Subcutaneous abdominal adipose tissue (tissue), 5 donors: ENCODE measurements around the gene DUSP10.

Source experiments
- H3K27ac ChIP-seq: one replicate; pipeline ENCODE4 v1.7.0; 2013; ENCODE audit warnings: low read depth, mild to moderate bottlenecking, inconsistent platforms, low read length, moderate library complexity
- H3K27me3 ChIP-seq, 5 donors: one replicate each; pipeline ENCODE4 v1.7.0; 2013; ENCODE audit warnings: low read length in 5 of 5, inconsistent platforms in 1 of 5; ENCODE audit not compliant: control insufficient read depth in 5 of 5, insufficient read depth in 4 of 5
- H3K36me3 ChIP-seq, 5 donors: one replicate each; pipeline ENCODE4 v1.7.0; 2013; ENCODE audit warnings: low read length in 5 of 5; ENCODE audit not compliant: control insufficient read depth in 5 of 5, insufficient read depth in 5 of 5
- H3K4me1 ChIP-seq, 5 donors: one replicate each; pipeline ENCODE4 v1.7.0; 2013; ENCODE audit warnings: low read length in 5 of 5, mild to moderate bottlenecking in 3 of 5, moderate library complexity in 1 of 5; ENCODE audit not compliant: control insufficient read depth in 5 of 5, insufficient read depth in 5 of 5
- H3K4me3 ChIP-seq, 5 donors: one replicate each; pipeline ENCODE4 v1.7.0; 2013; ENCODE audit warnings: low read length in 5 of 5, low read depth in 1 of 5
- H3K9ac ChIP-seq, 5 donors: one replicate each; pipeline ENCODE4 v1.7.0; 2013; ENCODE audit warnings: low read length in 5 of 5, mild to moderate bottlenecking in 4 of 5, moderate library complexity in 3 of 5
- H3K9me3 ChIP-seq, 5 donors: one replicate each; pipeline ENCODE4 v1.7.0; 2013; ENCODE audit warnings: low read length in 5 of 5; ENCODE audit not compliant: control insufficient read depth in 5 of 5
- donor health status: healthy.
- donor health status: healthy.
- donor health status: healthy.
- donor health status: healthy.
- donor health status: healthy.

The DUSP10 gene

GRCh38 chr1:221748981-221749380 lies 7.1 kb upstream of the DUSP10 start:
- no peak overlapping the region for H3K4me3 ChIP-seq
- no peaks in the 10 kb centered on the region for H3K36me3 ChIP-seq
- no peaks in the 10 kb centered on the region for H3K4me1 ChIP-seq
- no peaks in the 10 kb centered on the region for H3K9me3 ChIP-seq
- no peaks in the 10 kb centered on the region for H3K27me3 ChIP-seq
- no peak overlapping the region for H3K9ac ChIP-seq
- no peak overlapping the region for H3K27ac ChIP-seq

- peaks cover 0 to 7% (median 5%) of the 10 kb centered on the region in 5 donors for H3K4me1 ChIP-seq
- H3K27ac ChIP-seq = no peak overlapping the region
- H3K9ac ChIP-seq = no peak overlapping the region
- no peaks in the 10 kb centered on the region for H3K36me3 ChIP-seq
- H3K9me3 ChIP-seq = no peaks in the 10 kb centered on the region
- H3K27me3 ChIP-seq = no peaks in the 10 kb centered on the region
- no peak overlapping the region for H3K4me3 ChIP-seq
Measured at GRCh38 chr1:221747839-221748238, 6.0 kb upstream of the DUSP10 start.

GRCh38 chr1:221743416-221744208 lies 1.7 kb upstream of the DUSP10 start:
- no peaks in the 10 kb centered on the region for H3K9me3 ChIP-seq
- no peaks in the 10 kb centered on the region for H3K27me3 ChIP-seq
- H3K4me3 ChIP-seq = peak overlapping the region; percentile 56 to 98 (median 92)
- peaks cover 3 to 42% (median 33%) of the 10 kb centered on the region in 5 donors for H3K4me1 ChIP-seq
- peak overlapping the region; percentile 26 to 95 (median 70) for H3K9ac ChIP-seq
- H3K27ac ChIP-seq = peak overlapping the region; percentile 97
- peaks cover 0 to 9% (median 3%) of the 10 kb centered on the region in 5 donors for H3K36me3 ChIP-seq

- peaks cover 3 to 50% (median 41%) of the 10 kb centered on the region in 5 donors for H3K4me1 ChIP-seq
- H3K4me3 ChIP-seq = peak overlapping the region; percentile 69 to 98 (median 92)
- no peaks in the 10 kb centered on the region for H3K9me3 ChIP-seq
- H3K27ac ChIP-seq = peak overlapping the region; percentile 97
- peaks cover 0 to 17% (median 5%) of the 10 kb centered on the region in 5 donors for H3K36me3 ChIP-seq
- H3K27me3 ChIP-seq = no peaks in the 10 kb centered on the region
- peak overlapping the region; percentile 91 to 96 (median 92) for H3K9ac ChIP-seq
Measured at GRCh38 chr1:221742555-221743415, 896 bp upstream of the DUSP10 start.

GRCh38 chr1:221740993-221741702 lies 741 bp downstream of the DUSP10 start:
- Histone ChIP-seq H3K4me1 (peaks cover 3 to 67% (median 57%) of the 10 kb centered on the region in 5 donors), H3K27me3 (no peaks in the 10 kb centered on the region), H3K9ac (peak overlapping the region; percentile 75 to 92 (median 89)), H3K27ac (peak overlapping the region; percentile 97), H3K4me3 (peak overlapping the region; percentile 90 to 100 (median 94)), H3K36me3 (peaks cover 0 to 21% (median 9%) of the 10 kb centered on the region in 5 donors), H3K9me3 (no peaks in the 10 kb centered on the region)

GRCh38 chr1:221740369-221740992 lies 1.4 kb downstream of the DUSP10 start:
- H3K27ac ChIP-seq = peak overlapping the region; percentile 97

GRCh38 chr1:221739677-221740025 lies 2.2 kb downstream of the DUSP10 start:
- H3K9me3 ChIP-seq = no peaks in the 10 kb centered on the region
- H3K9ac ChIP-seq = no peak overlapping the region
- H3K4me1 ChIP-seq = peaks cover 3 to 77% (median 68%) of the 10 kb centered on the region in 5 donors
- H3K27me3 ChIP-seq = no peaks in the 10 kb centered on the region
- H3K27ac ChIP-seq = no peak overlapping the region
- H3K4me3 ChIP-seq = peak overlapping the region in 2 of 5 donors; percentile 90 to 98
- peaks cover 0 to 21% (median 9%) of the 10 kb centered on the region in 5 donors for H3K36me3 ChIP-seq

More at GRCh38 chr1:221740369-221740992, 1.4 kb downstream of the DUSP10 start:
- peak overlapping the region; percentile 90 to 100 (median 94) for H3K4me3 ChIP-seq
- H3K4me1 ChIP-seq = peaks cover 3 to 71% (median 63%) of the 10 kb centered on the region in 5 donors
- H3K9ac ChIP-seq = peak overlapping the region; percentile 75 to 92 (median 89)
- H3K27me3 ChIP-seq = no peaks in the 10 kb centered on the region
- H3K9me3 ChIP-seq = no peaks in the 10 kb centered on the region
- H3K36me3 ChIP-seq = peaks cover 0 to 21% (median 9%) of the 10 kb centered on the region in 5 donors

- Histone ChIP-seq H3K9ac (no peak overlapping the region), H3K9me3 (no peaks in the 10 kb centered on the region), H3K4me3 (peak overlapping the region in 1 of 5 donors; percentile 98), H3K36me3 (peaks cover 0 to 21% (median 9%) of the 10 kb centered on the region in 5 donors), H3K27me3 (no peaks in the 10 kb centered on the region), H3K27ac (no peak overlapping the region), H3K4me1 (peaks cover 3 to 81% (median 73%) of the 10 kb centered on the region in 5 donors)
Measured at GRCh38 chr1:221739018-221739676, 2.7 kb downstream of the DUSP10 start.

- H3K4me3 ChIP-seq = no peak overlapping the region
Measured at GRCh38 chr1:221736714-221737113, 5.2 kb downstream of the DUSP10 start.

More at GRCh38 chr1:221736714-221737113, 5.2 kb downstream of the DUSP10 start:
- H3K4me1 ChIP-seq = peaks cover 3 to 80% (median 75%) of the 10 kb centered on the region in 5 donors
- peaks cover 0 to 21% (median 9%) of the 10 kb centered on the region in 5 donors for H3K36me3 ChIP-seq
- H3K27me3 ChIP-seq = no peaks in the 10 kb centered on the region
- no peak overlapping the region for H3K9ac ChIP-seq
- no peaks in the 10 kb centered on the region for H3K9me3 ChIP-seq
- H3K27ac ChIP-seq = no peak overlapping the region
